Uterus (tissue), 2 donors: ENCODE data around the gene CNNM3.

Experiments
- CTCF ChIP-seq, 4 experiments: fragments of 200-600 bp in 2 of 4; fragments of 450-650 bp in 2 of 4; sonication (generic) in 2 of 4; IDR thresholded peaks; one replicate each; pipeline ENCODE4 v1.5.1; 2016 to 2019; ENCODE audit warnings: antibody characterized with exemption in 4 of 4, mild to moderate bottlenecking in 2 of 4, moderate library complexity in 1 of 4
- POLR2A ChIP-seq, 2 donors: fragments of 450-650 bp; IDR thresholded peaks; one replicate each; pipeline ENCODE4 v1.6.1; 2016; ENCODE audit warnings: antibody characterized with exemption in 2 of 2, mild to moderate bottlenecking in 1 of 2, moderate library complexity in 1 of 2

DNA sequence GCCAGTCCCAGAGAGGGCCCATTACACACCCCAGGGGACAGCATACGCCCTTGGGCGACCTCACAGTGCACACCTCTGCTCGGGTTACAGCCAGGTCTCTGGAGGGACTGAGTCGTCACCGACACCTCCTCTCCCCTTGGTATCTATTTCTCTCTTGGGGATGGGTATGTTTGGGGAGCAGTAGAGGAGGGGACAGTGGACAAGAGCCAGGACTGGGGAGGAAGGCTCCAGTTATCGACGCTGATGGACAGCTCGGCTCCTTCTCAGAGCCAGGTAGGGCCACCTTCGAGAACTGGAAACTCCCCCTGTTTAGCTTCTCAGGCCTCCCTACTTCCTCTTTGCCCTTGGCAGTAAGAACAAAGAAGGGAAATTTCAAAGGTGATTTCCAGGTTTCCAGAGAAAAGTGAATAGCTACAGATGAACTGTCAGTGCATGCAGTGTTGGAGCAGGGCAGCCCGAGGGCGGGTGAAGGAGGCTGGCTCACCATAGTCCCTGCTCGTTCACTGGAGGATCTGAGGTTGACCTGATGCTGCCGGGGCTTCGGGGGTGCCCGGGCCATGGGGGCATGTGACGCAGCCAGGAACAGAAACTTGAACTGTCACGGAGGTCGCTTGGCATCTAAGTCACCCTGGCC is 58.2 kb downstream of the CNNM3 start:
- TF ChIP-seq CTCF (IDR thresholded peaks at IDR 0.05) (no peak), POLR2A (IDR thresholded peaks at IDR 0.05) (no peak)
